ENCODE data around the gene SAA1. TPM values are rescaled to one million over a fixed set of nuclear protein-coding genes. Genes with fewer than 3 reads are reported as not detected.
A peak's percentile ranks its signal among the peaks of the same experiment; 100 is the strongest.

Gene SAA1
- total and polyA plus RNA-seq, 11 donors = 1.4 to 8.6 (median 4.4) TPM; not detected in 5

DNA sequence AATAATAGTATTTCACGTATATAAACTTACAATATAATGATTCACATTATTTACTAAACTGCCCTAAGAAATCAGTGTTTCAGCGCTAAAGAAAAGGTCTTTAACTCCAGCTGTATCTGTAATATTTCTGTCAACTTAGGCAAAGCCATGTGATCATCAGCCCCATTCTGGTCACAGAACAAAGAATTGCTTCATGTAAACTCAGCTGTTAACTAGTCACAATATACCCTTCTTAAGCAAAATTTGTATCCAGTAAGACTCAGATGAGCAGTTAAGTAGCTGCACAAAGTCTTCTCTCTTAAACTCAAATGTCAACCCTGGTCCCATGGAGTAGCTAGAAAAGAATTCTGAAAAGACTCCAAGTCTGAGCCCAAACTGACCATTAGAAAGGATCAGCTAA is 29.3 kb downstream of the SAA1 start:
- H3K36me3 ChIP-seq = peaks cover 0 to 100% (median 96%) of the 10 kb centered on the region in 9 donors
- no peaks in the 10 kb centered on the region for H3K9me3 ChIP-seq
- intact Hi-C loops (cut with DNase I) = no loop called here
- DNase-seq = no peak
- TF ChIP-seq, protein P1, sequence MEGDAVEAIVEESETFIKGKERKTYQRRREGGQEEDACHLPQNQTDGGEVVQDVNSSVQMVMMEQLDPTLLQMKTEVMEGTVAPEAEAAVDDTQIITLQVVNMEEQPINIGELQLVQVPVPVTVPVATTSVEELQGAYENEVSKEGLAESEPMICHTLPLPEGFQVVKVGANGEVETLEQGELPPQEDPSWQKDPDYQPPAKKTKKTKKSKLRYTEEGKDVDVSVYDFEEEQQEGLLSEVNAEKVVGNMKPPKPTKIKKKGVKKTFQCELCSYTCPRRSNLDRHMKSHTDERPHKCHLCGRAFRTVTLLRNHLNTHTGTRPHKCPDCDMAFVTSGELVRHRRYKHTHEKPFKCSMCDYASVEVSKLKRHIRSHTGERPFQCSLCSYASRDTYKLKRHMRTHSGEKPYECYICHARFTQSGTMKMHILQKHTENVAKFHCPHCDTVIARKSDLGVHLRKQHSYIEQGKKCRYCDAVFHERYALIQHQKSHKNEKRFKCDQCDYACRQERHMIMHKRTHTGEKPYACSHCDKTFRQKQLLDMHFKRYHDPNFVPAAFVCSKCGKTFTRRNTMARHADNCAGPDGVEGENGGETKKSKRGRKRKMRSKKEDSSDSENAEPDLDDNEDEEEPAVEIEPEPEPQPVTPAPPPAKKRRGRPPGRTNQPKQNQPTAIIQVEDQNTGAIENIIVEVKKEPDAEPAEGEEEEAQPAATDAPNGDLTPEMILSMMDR (IDR thresholded peaks at IDR 0.05) = no peak
- TF ChIP-seq POLR2A (IDR thresholded peaks at IDR 0.05) = no peak
- H3K27me3 ChIP-seq = no peaks in the 10 kb centered on the region
- no peak for ATAC-seq
- WGBS, 4 donors = 87 to 99% (median 97%) methylated on average over 2 of the region's 2 CpGs
- H3K4me3 ChIP-seq = no peak overlapping the region
- no peaks in the 10 kb centered on the region for H3K4me1 ChIP-seq
- no peak overlapping the region for H3K27ac ChIP-seq

DNA sequence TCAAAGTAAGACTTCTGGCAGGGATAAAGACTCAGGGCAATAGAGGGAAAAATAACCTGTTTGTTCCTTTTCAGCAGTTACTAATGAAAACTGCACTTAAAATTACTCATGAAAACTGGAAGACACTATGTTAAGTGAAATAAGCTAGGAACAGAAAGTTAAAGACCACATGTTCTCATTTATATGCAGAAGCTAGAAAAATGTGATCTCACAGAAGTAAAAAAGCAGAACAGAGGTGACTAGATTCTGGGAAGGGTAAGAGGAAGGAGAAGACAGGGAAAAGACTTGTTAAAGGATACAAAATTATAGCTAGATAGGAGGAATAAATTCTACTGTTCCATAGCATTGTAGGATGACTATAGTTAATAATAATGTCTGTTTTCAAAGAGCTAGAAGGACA is 33.7 kb downstream of the SAA1 start:
- no peaks in the 10 kb centered on the region for H3K9me3 ChIP-seq
- H3K4me3 ChIP-seq = no peak overlapping the region
- peaks cover 0 to 99% (median 95%) of the 10 kb centered on the region in 9 donors for H3K36me3 ChIP-seq
- ATAC-seq = no peak
- H3K27me3 ChIP-seq = no peaks in the 10 kb centered on the region
- TF ChIP-seq, protein P1 (IDR thresholded peaks at IDR 0.05) = no peak
- TF ChIP-seq POLR2A (IDR thresholded peaks at IDR 0.05) = no peak
- no peak for DNase-seq
- peaks cover 0 to 6% (median 0%) of the 10 kb centered on the region in 12 donors for H3K4me1 ChIP-seq
- peak overlapping the region in 1 of 12 donors; percentile 77 for H3K27ac ChIP-seq
- intact Hi-C loops (cut with DNase I) = no loop called here

DNA sequence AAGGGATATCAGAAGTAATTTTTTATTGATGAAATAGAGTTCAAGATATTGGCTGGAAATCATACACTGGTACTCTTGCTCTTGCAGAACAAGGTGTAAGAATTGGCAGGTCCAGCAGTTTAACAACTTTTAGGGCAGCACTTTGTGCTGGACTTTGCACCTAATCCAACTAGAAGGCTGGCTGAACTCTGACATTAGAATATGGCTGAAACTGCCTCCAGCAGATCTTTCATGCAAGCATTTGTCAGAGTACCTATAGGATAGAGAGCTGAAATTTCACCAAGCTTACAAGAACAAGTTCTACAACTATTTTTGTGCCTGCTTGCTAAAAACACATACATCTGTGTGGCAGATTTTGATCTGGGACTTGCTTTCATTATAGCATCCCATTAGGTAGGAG is 38.7 kb downstream of the SAA1 start:
- Histone ChIP-seq H3K27me3 (no peaks in the 10 kb centered on the region), H3K9me3 (no peaks in the 10 kb centered on the region), H3K36me3 (peaks cover 0 to 98% (median 95%) of the 10 kb centered on the region in 9 donors), H3K4me1 (peaks cover 0 to 6% (median 0%) of the 10 kb centered on the region in 12 donors), H3K27ac (no peak overlapping the region), H3K4me3 (no peak overlapping the region)
- TF ChIP-seq POLR2A (IDR thresholded peaks at IDR 0.05) = no peak
- TF ChIP-seq, protein P1 (IDR thresholded peaks at IDR 0.05) = no peak
- DNase-seq (no peak), ATAC-seq (no peak)
- intact Hi-C loops (cut with DNase I) = no loop called here

DNA sequence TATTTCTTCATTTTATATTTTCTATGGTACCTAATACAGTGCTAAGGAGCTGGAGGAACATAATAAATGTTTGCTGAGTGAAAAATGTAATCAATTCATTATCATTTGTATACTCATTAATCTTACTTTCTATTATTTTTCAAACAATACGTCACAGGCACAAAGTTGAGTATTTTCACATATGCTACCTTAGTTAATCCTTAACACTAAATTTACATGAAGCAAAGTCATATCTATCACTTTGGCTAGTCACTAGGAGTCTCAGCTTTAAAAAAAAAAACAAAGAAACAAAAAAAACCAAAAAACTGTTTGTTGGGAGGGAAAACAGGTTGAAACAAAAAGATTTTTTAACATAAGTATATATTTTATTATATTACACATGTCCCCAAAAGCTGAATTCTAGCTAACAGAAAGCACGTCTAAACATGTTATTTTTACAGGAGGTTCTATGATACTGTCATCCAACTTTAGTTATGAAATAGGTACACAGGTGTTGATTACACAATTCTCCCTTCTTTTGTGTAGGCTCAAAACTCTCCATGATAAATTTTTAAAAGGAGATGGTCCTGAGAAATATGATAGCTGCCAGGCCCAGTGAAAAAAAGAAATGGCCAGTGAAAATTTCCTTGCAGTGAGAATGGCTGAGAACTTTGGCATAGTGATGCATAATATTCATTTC is 41.5 kb downstream of the SAA1 start:
- Histone ChIP-seq H3K4me3 (no peak overlapping the region), H3K9me3 (no peaks in the 10 kb centered on the region), H3K4me1 (peaks cover 0 to 9% (median 0%) of the 10 kb centered on the region in 12 donors), H3K27ac (no peak overlapping the region), H3K36me3 (peaks cover 0 to 89% (median 84%) of the 10 kb centered on the region in 9 donors), H3K27me3 (no peaks in the 10 kb centered on the region)
- intact Hi-C loops (cut with DNase I) = no loop called here
- TF ChIP-seq POLR2A (IDR thresholded peaks at IDR 0.05) = no peak
- TF ChIP-seq, protein P1 (IDR thresholded peaks at IDR 0.05) = no peak
- DNase-seq = no peak
- 93 to 95% (median 94%) methylated on average over 2 of the region's 2 CpGs for WGBS, 4 donors
- no peak for ATAC-seq
